NCI-H526 (cell line): ENCODE data around the gene DDX10.

Source experiments
- DNase-seq, 2 experiments: peaks; one replicate each; lab custom pipeline; 2025; lab: John Stamatoyannopoulos, UW

DDX10 gene

GRCh38 chr11:108871867-108872266 lies 207.0 kb downstream of the DDX10 start:
- no peak for DNase-seq

GRCh38 chr11:108872781-108873291 lies 208.0 kb downstream of the DDX10 start:
- DNase-seq: no peak

GRCh38 chr11:108873310-108873709 lies 208.4 kb downstream of the DDX10 start:
- no peak for DNase-seq

- DNase-seq: no peak
Observed at GRCh38 chr11:108873941-108874340, 209.1 kb downstream of the DDX10 start.

- DNase-seq: no peak
Observed at GRCh38 chr11:108875134-108875533, 210.3 kb downstream of the DDX10 start.

GRCh38 chr11:108877178-108877577 lies 212.3 kb downstream of the DDX10 start:
- no peak for DNase-seq

GRCh38 chr11:108880510-108880909 lies 215.6 kb downstream of the DDX10 start:
- no peak for DNase-seq

- no peak for DNase-seq
Observed at GRCh38 chr11:108881131-108881530, 216.3 kb downstream of the DDX10 start.

GRCh38 chr11:108882211-108882831 lies 217.5 kb downstream of the DDX10 start:
- DNase-seq: no peak

- peak; percentile 31 to 42 for DNase-seq
Observed at GRCh38 chr11:108886005-108886659, 221.3 kb downstream of the DDX10 start.

GRCh38 chr11:108886660-108887009 lies 221.8 kb downstream of the DDX10 start:
- no peak for DNase-seq

- no peak for DNase-seq
Observed at GRCh38 chr11:108887436-108888238, 222.8 kb downstream of the DDX10 start.

- DNase-seq: peak in 1 of 2 experiments; percentile 13
Observed at GRCh38 chr11:108890482-108891105, 225.7 kb downstream of the DDX10 start.

GRCh38 chr11:108891143-108891542 lies 226.3 kb downstream of the DDX10 start:
- no peak for DNase-seq

GRCh38 chr11:108891909-108892511 lies 227.1 kb downstream of the DDX10 start:
- DNase-seq: no peak

- no peak for DNase-seq
Observed at GRCh38 chr11:108895579-108896480, 231.0 kb downstream of the DDX10 start.

- no peak for DNase-seq
Observed at GRCh38 chr11:108897071-108897481, 232.2 kb downstream of the DDX10 start.

- no peak for DNase-seq
Observed at GRCh38 chr11:108897916-108898315, 233.0 kb downstream of the DDX10 start.

GRCh38 chr11:108901359-108901758 lies 236.5 kb downstream of the DDX10 start:
- DNase-seq: no peak

GRCh38 chr11:108902027-108902469 lies 237.2 kb downstream of the DDX10 start:
- DNase-seq: no peak

GRCh38 chr11:108904480-108904879 lies 239.6 kb downstream of the DDX10 start:
- no peak for DNase-seq
